NCI-H1417 treated with DMSO at 0.1 percent for 48 hours (cell line): ENCODE results near the gene CALR3.
"Not testable (repeated sequence)": the region's sequence is repeated elsewhere in the genome, so short reads cannot be mapped to it uniquely, and the experiment has no call there.

Source experiments
- DNase-seq: peaks from one replicate; lab custom pipeline; 2025; lab: John Stamatoyannopoulos, UW

The CALR3 gene

GRCh38 chr19:16524991-16525734 is 29.2 kb upstream of the CALR3 start:
- DNase-seq = no peak

- no peak for DNase-seq
These were observed 26.8 kb upstream of the CALR3 start for GRCh38 chr19:16522559-16523377.

- no peak for DNase-seq
These were observed 25.8 kb upstream of the CALR3 start for GRCh38 chr19:16521715-16522289.

- no peak for DNase-seq
These were observed 25.1 kb upstream of the CALR3 start for GRCh38 chr19:16520986-16521624.

- DNase-seq = no peak
These were observed 24.4 kb upstream of the CALR3 start for GRCh38 chr19:16520074-16520973.

- DNase-seq = no peak
These were observed 23.3 kb upstream of the CALR3 start for GRCh38 chr19:16519230-16519687.

GRCh38 chr19:16518483-16519229 is 22.7 kb upstream of the CALR3 start:
- no peak for DNase-seq

GRCh38 chr19:16518061-16518460 is 22.1 kb upstream of the CALR3 start:
- no peak for DNase-seq

- DNase-seq = no peak
These were observed 21.1 kb upstream of the CALR3 start for GRCh38 chr19:16516923-16517610.

- DNase-seq = no peak
These were observed 20.4 kb upstream of the CALR3 start for GRCh38 chr19:16516381-16516780.

- DNase-seq = no peak
These were observed 18.5 kb upstream of the CALR3 start for GRCh38 chr19:16514383-16515019.

GRCh38 chr19:16512611-16513010 is 16.6 kb upstream of the CALR3 start:
- not testable (repeated sequence) for DNase-seq

GRCh38 chr19:16509141-16510061 is 13.4 kb upstream of the CALR3 start:
- DNase-seq = no peak

- no peak for DNase-seq
These were observed 12.6 kb upstream of the CALR3 start for GRCh38 chr19:16508546-16508945.

GRCh38 chr19:16506961-16507360 is 11.0 kb upstream of the CALR3 start:
- no peak for DNase-seq

- not testable (repeated sequence) for DNase-seq
These were observed 10.2 kb upstream of the CALR3 start for GRCh38 chr19:16506161-16506560.

- DNase-seq = no peak
These were observed 8.3 kb upstream of the CALR3 start for GRCh38 chr19:16504271-16504670.

GRCh38 chr19:16497837-16498236 is 1.9 kb upstream of the CALR3 start:
- no peak for DNase-seq
